Ishikawa (cell line): ENCODE measurements around the gene FRS3.

Source experiments
- CEBPB ChIP-seq: IDR thresholded peaks from 2 replicates; pipeline ENCODE4 v1.6.1; 2012
- CREB1 ChIP-seq: IDR thresholded peaks from 2 replicates; pipeline ENCODE4 v1.6.1; 2012; ENCODE audit warnings: low read depth
- EGR1 ChIP-seq: IDR thresholded peaks from 2 replicates; pipeline ENCODE4 v1.6.1; 2012
- NFIC ChIP-seq: IDR thresholded peaks from 2 replicates; pipeline ENCODE4 v1.6.1; 2012
- RAD21 ChIP-seq: IDR thresholded peaks from 2 replicates; pipeline ENCODE4 v1.6.1; 2012; ENCODE audit warnings: low read depth
- TAF1 ChIP-seq: IDR thresholded peaks from 2 replicates; pipeline ENCODE4 v1.6.1; 2012; ENCODE audit warnings: low read depth, mild to moderate bottlenecking
- TCF12 ChIP-seq: IDR thresholded peaks from 2 replicates; pipeline ENCODE4 v1.6.1; 2012; ENCODE audit warnings: low read depth
- TEAD4 ChIP-seq: IDR thresholded peaks from 2 replicates; pipeline ENCODE4 v1.6.1; 2012
- YY1 ChIP-seq: IDR thresholded peaks from 2 replicates; pipeline ENCODE4 v1.6.1; 2012; ENCODE audit warnings: low read depth
- ZBTB7A ChIP-seq: IDR thresholded peaks from 2 replicates; pipeline ENCODE4 v1.6.1; 2012; ENCODE audit warnings: low read depth
- TF ChIP-seq, protein P1 (sequence below): IDR thresholded peaks from 2 replicates; pipeline ENCODE4 v1.6.1; 2012
- TF ChIP-seq, protein P2 (sequence below): IDR thresholded peaks from 2 replicates; pipeline ENCODE4 v1.6.1; 2012; ENCODE audit warnings: low read depth, mild to moderate bottlenecking
- TF ChIP-seq, protein P3 (sequence below): IDR thresholded peaks from 2 replicates; pipeline ENCODE4 v1.6.1; 2012

Gene FRS3

DNA sequence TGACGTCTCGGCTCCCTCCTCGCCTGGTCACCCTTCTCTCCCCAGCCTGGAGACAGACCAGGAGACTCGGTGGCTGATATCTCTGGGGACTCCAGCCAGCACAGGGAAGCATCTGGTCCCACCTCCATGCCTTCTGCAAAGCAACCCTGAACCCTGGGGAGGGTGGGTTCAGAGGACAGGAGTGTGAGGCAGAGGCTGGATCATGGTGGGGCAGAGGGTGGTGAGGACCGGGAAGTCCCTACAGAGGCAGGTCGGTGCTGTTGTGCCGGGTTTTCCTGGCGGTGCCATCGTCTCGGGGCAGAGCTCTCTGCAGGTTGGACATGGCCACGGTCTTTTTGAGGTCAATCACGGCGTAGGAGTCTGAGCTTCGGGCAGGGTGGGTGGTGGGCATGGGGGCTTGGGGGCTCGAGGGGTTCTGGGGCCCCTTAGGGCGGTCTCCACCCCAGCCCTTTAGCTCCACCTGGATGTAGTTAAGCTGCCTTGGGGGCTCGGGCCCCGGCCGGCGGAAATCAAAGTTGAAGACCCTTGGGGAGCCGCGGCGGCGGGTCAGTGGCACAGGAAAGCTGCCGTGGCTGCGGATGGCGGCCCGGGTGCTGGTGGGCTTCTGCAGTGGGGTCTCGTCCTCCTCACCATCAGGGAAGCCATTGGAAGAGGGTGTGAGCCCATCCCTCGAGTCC, 9.2 kb downstream of the FRS3 start:
- TF ChIP-seq, protein P1, sequence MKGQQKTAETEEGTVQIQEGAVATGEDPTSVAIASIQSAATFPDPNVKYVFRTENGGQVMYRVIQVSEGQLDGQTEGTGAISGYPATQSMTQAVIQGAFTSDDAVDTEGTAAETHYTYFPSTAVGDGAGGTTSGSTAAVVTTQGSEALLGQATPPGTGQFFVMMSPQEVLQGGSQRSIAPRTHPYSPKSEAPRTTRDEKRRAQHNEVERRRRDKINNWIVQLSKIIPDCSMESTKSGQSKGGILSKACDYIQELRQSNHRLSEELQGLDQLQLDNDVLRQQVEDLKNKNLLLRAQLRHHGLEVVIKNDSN = no peak
- TF ChIP-seq CEBPB (no peak), ZBTB7A (no peak), RAD21 (no peak), YY1 (no peak), CREB1 (no peak), TEAD4 (no peak)
- TF ChIP-seq, protein P2, sequence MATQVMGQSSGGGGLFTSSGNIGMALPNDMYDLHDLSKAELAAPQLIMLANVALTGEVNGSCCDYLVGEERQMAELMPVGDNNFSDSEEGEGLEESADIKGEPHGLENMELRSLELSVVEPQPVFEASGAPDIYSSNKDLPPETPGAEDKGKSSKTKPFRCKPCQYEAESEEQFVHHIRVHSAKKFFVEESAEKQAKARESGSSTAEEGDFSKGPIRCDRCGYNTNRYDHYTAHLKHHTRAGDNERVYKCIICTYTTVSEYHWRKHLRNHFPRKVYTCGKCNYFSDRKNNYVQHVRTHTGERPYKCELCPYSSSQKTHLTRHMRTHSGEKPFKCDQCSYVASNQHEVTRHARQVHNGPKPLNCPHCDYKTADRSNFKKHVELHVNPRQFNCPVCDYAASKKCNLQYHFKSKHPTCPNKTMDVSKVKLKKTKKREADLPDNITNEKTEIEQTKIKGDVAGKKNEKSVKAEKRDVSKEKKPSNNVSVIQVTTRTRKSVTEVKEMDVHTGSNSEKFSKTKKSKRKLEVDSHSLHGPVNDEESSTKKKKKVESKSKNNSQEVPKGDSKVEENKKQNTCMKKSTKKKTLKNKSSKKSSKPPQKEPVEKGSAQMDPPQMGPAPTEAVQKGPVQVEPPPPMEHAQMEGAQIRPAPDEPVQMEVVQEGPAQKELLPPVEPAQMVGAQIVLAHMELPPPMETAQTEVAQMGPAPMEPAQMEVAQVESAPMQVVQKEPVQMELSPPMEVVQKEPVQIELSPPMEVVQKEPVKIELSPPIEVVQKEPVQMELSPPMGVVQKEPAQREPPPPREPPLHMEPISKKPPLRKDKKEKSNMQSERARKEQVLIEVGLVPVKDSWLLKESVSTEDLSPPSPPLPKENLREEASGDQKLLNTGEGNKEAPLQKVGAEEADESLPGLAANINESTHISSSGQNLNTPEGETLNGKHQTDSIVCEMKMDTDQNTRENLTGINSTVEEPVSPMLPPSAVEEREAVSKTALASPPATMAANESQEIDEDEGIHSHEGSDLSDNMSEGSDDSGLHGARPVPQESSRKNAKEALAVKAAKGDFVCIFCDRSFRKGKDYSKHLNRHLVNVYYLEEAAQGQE = no peak

DNA sequence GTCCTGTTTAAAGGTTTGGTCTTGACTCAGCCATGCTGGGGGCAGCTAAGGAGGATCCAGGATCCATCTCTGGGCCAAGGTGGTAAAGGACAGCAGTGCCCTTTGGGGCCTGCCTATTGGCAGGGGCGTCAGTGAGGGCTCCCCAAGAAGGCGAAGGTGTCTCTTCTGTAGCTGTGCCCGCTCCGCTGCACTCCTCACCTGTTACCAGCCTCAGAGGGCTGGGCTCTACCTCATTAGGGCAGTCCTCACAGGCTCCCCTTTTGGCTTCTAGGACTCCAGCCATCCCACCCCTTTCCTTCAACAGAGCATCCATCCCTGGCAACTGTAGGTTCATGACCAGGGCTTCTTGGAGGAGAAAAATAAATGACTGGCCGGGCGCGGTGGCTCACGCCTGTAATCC, 10.3 kb downstream of the FRS3 start:
- TF ChIP-seq, protein P2 = no peak
- no peak for TF ChIP-seq TAF1
- TF ChIP-seq CEBPB = no peak
- no peak for TF ChIP-seq TEAD4
- TF ChIP-seq ZBTB7A = no peak
- no peak for TF ChIP-seq RAD21
- TF ChIP-seq, protein P3, sequence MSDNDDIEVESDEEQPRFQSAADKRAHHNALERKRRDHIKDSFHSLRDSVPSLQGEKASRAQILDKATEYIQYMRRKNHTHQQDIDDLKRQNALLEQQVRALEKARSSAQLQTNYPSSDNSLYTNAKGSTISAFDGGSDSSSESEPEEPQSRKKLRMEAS = no peak
- TF ChIP-seq CREB1 = no peak
- no peak for TF ChIP-seq TCF12
- TF ChIP-seq, protein P1 = no peak

DNA sequence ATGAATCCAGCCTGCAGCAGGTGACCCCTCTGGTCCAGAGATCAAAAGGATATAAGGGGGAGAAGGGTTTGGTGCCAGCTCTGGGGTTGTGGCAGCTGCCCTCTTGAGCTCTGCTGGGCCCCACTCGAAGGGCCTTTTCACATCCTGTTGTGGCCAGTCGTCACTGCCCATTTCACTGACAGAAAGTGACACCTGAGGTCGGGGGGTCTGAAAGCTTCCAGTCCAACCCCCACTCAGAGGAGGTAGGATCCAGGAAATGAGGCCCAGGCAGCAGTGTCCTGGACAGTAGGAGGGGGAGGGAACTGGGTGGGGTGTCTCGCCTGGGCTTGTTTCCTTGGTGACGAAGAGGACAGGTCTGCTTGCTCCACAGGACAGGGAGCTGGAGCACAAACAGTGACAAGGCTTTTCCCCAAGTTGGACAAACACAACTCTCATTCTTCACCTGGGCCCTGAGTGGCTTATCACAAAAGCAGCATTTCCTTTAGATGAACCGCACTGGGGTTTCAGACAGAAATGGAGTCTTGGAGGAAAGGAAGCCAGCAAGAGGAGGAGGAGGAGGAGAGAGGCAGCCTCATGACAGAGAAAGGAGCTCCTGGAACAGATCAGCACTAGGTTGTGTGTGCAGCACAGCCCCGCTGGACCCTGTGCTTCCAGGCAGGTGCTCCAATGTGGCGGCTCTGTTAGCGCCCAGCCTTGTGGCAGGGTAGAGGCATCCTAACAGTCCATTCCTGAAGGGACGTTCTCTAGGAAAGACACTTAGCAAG, 11.0 kb downstream of the FRS3 start:
- TF ChIP-seq ZBTB7A = no peak
- no peak for TF ChIP-seq EGR1
- no peak for TF ChIP-seq NFIC
- no peak for TF ChIP-seq RAD21
- no peak for TF ChIP-seq YY1
- no peak for TF ChIP-seq CREB1
- TF ChIP-seq TCF12 = no peak
- TF ChIP-seq, protein P1 = no peak
- TF ChIP-seq, protein P2 = no peak

DNA sequence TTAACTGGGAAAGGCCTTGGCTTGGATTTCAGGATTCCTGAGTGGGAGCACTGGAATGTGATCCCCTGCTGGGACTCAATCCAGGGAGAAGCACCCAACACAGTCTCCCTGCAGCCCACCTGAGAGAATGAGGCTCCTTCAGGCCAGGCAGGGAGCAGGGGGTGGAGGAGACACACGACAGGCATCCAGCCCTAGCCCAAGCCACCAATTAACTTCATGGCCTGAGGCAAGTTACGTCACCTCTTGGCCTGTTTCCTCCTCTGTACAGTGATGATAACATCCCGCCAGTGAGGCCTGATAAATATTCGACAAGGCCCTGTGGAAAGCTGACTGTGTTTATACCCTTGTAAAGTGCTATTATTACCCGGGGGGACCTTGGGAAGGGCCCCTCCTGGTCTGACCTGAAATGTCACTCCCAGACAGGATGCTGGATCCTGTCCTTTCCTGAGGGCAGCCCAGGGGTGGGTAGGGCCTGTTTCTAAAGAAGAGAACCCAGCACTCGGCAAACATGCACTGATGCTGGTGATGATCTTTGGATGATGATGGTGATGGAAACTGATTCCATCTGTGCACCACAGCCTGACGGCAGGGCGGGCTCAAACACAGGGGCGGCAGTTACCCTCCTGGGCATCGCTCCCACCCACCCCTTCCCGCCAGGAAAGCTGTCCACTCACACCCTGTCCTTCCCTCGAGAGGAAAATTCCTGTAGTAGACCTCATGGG, 12.4 kb downstream of the FRS3 start:
- TF ChIP-seq CREB1 (no peak), NFIC (peak; percentile 10; the same call in 1 of the 2 replicates)
